GM19452 (cell line): Measurements from ENCODE around the gene SUGP1.

Source experiments
- ATAC-seq: cut with Tn5 transposase; IDR thresholded peaks from one replicate; pipeline ENCODE4 v1.9.1; 2021; ENCODE audit not compliant: unreplicated experiment

SUGP1 gene

GRCh38 chr19:19304186-19304965 is 15.9 kb downstream of the SUGP1 start:
- no peak for ATAC-seq

GRCh38 chr19:19303411-19303810 is 16.9 kb downstream of the SUGP1 start:
- ATAC-seq: no peak

DNA sequence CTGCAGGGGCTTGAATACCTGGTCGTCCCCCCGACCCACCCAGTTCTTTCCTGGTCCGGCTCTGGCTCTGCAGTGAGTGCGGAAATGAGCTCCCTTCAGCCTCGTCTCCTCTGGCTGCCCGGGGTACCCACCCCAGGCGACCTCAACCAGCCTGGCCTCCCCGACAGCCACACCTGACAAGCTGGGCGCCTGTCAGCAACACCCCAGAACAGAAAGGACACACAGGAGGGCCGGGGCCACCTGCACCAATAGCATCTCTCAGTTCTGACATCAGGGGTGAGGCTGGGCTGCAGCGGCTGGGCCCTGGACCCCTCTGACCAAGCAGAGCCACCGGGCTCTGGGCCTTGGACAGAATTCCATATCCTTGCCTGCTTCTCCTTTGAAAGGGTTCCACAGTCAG is 19.7 kb downstream of the SUGP1 start:
- no peak for ATAC-seq

DNA sequence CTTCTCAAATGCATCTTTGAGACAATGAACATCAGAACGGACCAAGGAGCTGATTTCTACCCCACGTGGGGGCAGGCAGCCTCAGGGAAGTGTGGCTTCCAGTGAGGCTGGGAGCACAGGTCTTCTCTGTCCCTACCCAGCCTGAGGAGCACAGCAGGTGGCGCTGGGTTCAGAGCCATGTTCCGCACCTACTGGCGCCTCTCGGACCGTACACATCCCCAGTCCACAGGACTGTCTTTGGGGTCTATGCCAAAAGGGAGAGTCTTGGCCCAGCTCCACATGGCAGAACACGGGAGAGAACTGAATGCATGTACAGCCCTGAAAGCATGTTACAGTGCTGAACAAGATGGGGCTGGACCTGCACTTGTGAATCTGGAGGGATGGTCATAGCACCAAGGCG is 22.6 kb downstream of the SUGP1 start:
- ATAC-seq: no peak

DNA sequence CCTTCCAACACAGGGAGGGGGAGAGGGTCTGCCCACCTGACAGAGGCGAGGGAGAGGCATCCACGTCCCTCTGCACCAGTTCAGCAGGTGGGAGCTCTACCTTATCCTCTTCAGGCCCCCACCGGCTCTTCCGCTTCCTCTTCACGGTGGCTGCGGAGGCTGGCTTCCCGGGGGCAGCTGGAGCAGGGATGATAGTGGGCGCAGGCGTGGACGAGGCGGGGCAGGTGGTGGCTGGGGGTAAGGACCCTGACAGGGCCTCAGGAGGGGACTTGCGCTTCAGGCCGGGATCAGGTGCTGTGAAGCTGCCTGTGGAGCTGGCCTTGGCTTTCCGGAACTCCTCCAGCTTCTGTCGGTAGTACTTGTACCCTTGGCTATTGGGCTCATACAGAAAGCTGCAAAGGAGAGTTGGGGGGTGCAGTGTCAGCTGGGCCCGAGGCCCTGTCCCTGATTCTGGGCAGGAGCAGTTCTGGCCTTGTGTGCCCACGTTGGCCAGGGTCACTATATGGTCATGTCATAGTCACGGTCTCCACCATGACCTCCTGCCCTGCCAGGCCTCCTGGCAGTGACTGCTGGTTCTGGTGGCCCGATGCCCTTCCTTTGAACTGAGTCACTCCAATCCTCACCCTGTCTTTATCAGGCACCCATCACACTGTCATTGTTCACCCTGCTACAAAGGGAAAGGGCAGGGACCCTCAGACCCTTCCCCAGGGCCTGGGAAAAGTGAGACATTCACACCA is 23.2 kb downstream of the SUGP1 start:
- no peak for ATAC-seq

DNA sequence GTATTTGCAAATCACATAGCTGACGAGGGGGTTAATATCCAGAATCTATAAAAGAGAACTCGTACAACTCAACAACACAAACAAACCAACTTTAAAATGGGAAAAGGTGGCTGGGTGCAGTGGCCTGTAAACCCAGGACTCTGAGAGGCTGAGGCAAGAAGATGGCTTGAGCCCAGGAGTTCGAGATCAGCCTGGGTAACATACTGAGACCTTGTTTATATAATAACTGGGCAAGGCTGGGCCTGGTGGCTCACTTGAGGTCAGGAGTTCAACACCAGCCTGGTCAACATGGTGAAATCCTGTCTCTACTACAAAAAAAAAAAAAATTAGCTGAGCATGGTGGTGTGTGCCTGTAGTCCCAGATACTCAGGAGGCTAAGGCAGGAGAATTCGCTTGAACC is 25.4 kb downstream of the SUGP1 start:
- no peak for ATAC-seq

GRCh38 chr19:19292607-19293006 is 27.7 kb downstream of the SUGP1 start:
- ATAC-seq: no peak

GRCh38 chr19:19285686-19286085 is 34.6 kb downstream of the SUGP1 start:
- ATAC-seq: no peak

DNA sequence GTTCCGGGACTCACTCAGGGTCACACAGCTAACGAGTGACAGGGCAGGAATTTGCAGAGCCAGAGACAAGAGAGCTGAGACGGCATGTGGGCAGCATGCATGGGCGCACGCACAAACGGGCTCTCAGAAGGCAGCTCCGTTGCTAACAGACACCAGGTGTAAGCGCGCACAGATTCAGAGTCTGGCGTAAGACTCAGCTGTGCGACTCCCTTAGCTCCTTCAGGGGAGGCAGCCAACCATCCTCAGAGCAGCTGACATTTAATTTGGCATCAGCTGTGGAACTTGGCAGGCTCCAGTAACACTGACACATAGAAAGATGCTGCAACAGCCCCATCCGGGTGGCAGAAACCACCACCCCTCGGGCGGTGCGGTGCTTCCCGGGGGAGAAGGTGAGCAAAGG is 39.7 kb downstream of the SUGP1 start:
- ATAC-seq: no peak

GRCh38 chr19:19279853-19280252 is 40.5 kb downstream of the SUGP1 start:
- ATAC-seq: no peak

DNA sequence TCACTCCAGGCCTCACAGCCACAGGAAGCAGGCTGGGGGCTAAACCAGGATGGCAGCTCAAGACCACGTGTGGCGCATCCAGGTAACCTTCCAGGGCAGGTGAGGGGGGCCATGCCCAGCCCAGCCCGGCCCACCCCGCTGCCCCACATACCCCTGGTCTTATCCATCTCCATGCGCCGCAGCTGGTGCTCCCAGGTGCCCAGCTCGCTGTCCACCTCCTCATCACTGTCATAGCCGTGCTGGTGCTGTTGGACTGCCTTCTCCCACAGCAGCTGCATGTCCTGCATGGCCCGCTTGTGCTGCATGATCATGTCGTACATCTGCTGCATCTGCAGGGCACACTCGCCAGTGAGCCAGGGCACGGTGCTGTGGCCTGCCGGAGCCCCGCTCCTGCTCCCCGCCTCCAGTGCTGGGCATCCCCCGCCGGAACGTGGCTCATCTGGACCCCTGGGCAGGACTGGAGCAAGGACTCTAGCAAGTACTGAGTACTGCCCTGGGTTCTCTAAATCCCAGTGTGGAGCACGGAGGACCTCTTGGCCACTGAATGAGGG is 41.2 kb downstream of the SUGP1 start:
- no peak for ATAC-seq

DNA sequence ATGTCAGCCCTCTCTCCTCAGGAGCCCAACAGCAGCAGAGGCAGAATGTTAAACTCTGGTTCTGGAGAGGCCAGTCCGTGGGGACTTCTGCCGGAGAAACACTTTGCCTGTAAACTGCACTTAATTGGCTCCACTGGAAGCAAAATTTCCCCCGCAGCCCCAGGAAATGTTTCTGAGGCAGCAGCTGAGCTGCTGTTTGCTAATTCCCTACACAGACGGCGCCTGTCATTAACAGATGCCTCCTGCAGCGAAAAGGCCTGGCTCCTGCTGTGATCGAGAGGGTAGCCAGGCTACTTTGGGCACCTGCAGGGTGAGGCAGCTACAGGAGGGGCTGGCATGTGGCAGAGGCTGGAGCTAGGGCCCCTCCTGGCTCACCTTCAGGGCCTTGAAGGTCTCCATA is 42.0 kb downstream of the SUGP1 start:
- ATAC-seq: no peak

GRCh38 chr19:19276851-19277250 is 43.5 kb downstream of the SUGP1 start:
- ATAC-seq: no peak

- no peak for ATAC-seq
Observed at GRCh38 chr19:19276386-19276785, 43.9 kb downstream of the SUGP1 start.

DNA sequence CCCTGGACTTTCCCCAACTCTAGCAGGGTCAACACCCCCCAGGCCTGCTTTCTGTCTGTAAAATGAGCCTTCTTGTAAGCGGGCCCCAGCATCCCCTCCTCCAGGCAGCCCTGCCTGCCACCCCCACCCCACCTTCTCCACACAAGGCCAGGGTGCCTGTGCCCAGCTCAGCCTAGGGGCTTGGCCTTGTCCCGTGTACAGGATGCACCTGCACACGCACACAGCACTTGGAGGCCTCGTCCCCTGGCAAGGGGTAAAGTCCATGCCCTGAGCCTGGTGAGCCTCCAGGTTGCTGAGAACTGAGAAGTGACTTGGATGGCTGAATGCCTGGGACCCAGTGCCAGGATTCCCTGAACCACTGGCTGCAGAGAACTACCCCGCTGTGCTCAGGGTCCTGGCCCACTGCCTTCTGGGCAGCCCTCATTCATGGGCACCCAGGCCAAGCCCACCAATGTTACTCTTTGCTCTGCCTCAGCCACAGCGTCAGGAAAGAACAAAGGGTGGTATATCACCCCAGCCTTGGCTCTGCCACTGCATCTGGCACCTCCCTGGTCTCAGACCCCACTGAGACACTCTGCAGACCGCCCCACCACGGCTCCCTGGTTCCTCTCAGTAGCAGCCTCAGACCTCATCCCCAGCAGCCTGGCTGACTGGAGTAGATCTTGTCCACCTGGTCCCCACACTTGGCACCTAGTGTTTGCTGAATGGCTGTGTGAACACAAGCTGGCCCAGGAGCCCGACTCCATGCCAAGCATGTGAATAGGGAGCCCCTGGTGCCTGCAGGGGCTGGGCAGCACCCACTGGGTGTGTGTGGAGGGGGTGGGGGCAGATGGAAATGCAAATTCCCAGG is 45.4 kb downstream of the SUGP1 start:
- no peak for ATAC-seq

- no peak for ATAC-seq
Observed at GRCh38 chr19:19274146-19274545, 46.2 kb downstream of the SUGP1 start.

- ATAC-seq: no peak
Observed at GRCh38 chr19:19271828-19272599, 48.3 kb downstream of the SUGP1 start.

- no peak for ATAC-seq
Observed at GRCh38 chr19:19270749-19271571, 49.3 kb downstream of the SUGP1 start.

- no peak for ATAC-seq
Observed at GRCh38 chr19:19269952-19270694, 50.2 kb downstream of the SUGP1 start.
